Measurements from ENCODE around the gene DDX18. TPM values are rescaled to one million over a fixed set of nuclear protein-coding genes. Genes with fewer than 3 reads are reported as not detected.

Gene DDX18
- polyA plus RNA-seq, 1 donor: 90.0 TPM

GRCh38 chr2:117832905-117833613 lies 18.6 kb downstream of the DDX18 start:
- peak; percentile 32 for DNase-seq

- no peak for DNase-seq
Observed at GRCh38 chr2:117833911-117834310, 19.4 kb downstream of the DDX18 start.

GRCh38 chr2:117834992-117835391 lies 20.5 kb downstream of the DDX18 start:
- no peak for DNase-seq

- DNase-seq: peak; percentile 71
Observed at GRCh38 chr2:117835990-117836760, 21.7 kb downstream of the DDX18 start.

GRCh38 chr2:117845304-117845703 lies 30.8 kb downstream of the DDX18 start:
- no peak for DNase-seq

- no peak for DNase-seq
Observed at GRCh38 chr2:117850015-117850414, 35.5 kb downstream of the DDX18 start.

- no peak for DNase-seq
Observed at GRCh38 chr2:117850461-117850860, 36.0 kb downstream of the DDX18 start.

GRCh38 chr2:117851969-117852368 lies 37.5 kb downstream of the DDX18 start:
- DNase-seq: no peak

- DNase-seq: no peak
Observed at GRCh38 chr2:117853316-117853715, 38.8 kb downstream of the DDX18 start.

- DNase-seq: no peak
Observed at GRCh38 chr2:117853873-117854272, 39.4 kb downstream of the DDX18 start.

GRCh38 chr2:117854610-117855009 lies 40.1 kb downstream of the DDX18 start:
- no peak for DNase-seq

- DNase-seq: no peak
Observed at GRCh38 chr2:117855886-117856285, 41.4 kb downstream of the DDX18 start.

GRCh38 chr2:117856415-117857210 lies 42.1 kb downstream of the DDX18 start:
- DNase-seq: no peak

GRCh38 chr2:117858336-117858735 lies 43.8 kb downstream of the DDX18 start:
- no peak for DNase-seq

- DNase-seq: no peak
Observed at GRCh38 chr2:117858892-117859531, 44.5 kb downstream of the DDX18 start.

- DNase-seq: no peak
Observed at GRCh38 chr2:117859532-117859911, 45.0 kb downstream of the DDX18 start.

- DNase-seq: no peak
Observed at GRCh38 chr2:117859924-117860647, 45.6 kb downstream of the DDX18 start.

- DNase-seq: no peak
Observed at GRCh38 chr2:117862459-117862858, 48.0 kb downstream of the DDX18 start.

- no peak for DNase-seq
Observed at GRCh38 chr2:117875786-117876185, 61.3 kb downstream of the DDX18 start.

GRCh38 chr2:117879003-117879402 lies 64.5 kb downstream of the DDX18 start:
- DNase-seq: no peak

Measured in left kidney (tissue), 2 donors.